GM21423 (cell line): Measurements from ENCODE around the gene PRPF40B.
"Not testable (repeated sequence)": the region's sequence is repeated elsewhere in the genome, so short reads cannot be mapped to it uniquely, and the experiment has no call there.

ENCODE experiments used
- ATAC-seq: cut with Tn5 transposase; IDR thresholded peaks from one replicate; pipeline ENCODE4 v1.9.1; 2021; ENCODE audit warnings: mild to moderate bottlenecking, moderate library complexity; ENCODE audit not compliant: unreplicated experiment

The PRPF40B gene

DNA sequence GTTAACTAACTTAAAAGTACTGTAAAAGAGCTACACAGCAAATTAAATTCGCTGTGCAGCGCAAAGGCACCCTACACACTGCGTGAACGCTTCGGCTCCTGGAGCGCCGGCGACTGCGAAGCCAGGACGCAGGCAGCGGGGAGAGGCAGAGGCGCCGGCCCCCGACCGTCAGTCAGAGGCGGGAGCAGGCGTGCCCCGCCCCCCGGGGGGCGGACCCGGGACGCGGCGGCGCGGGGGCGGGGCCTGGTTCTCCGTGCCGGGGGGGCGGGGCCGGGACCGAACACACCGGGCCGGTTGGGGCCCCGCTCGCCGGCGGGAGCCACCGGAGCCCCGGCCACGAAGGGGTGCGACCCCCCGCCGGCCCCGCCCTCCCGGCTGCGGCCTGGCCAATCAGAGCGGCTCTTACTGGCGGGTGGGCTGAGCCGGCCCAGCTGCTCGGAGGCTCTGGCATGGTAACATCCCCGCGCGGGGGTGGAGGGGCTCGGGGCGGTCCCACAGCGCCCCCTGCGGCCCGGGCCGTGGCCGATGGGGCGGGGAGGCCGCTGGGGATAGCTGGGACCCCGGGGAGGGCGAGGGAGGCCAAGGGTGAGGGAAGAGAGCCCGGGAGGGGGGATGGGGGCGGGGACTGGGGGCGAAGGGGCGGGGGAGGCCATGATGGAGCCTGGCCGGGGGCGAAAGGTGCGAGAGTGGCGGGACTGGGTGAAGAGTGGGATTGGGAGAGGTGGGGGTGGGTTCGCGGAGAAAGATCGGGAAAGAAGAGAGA lies at the start of gene PRPF40B:
PRPF40B (plus strand) TSS at position 420 of the 763 bp plus-strand sequence; CDS start at position 450, 30 bp downstream.
- ATAC-seq, result peak; percentile 74

DNA sequence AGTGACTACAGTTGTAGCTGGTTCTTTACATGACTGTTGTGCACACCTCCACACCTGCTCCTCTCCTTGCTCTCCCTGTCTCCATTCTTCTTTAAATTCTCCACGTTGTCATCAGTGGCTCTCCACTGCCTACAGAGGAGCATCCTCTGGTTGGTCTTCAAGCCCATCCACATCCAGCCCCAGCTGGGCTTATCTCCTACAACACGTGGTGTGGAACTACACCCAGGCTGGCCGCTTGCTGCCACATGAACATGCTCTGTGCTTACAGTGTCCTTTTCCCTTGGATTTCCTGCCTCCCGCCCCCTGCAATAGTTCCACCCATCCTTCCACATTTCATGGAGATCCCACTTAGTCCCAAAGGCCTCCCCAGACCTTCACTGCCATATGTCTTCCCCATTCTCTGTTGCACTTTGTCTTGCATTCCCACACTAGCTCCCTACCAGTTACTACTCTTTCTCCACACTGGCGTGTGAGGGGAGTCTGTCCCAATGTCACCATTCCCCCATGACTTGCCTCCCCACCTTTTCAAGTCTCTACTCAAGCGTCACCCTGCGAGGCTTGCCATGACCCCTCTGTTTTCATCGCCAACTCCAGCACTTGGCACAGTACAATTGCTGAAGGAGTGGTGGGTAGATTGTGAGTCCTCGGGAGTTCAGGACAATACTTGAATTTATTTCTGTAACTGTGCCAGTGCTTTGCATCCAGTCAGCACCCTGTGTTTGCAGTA lies 45.6 kb upstream of the PRPF40B start:
- no peak for ATAC-seq

DNA sequence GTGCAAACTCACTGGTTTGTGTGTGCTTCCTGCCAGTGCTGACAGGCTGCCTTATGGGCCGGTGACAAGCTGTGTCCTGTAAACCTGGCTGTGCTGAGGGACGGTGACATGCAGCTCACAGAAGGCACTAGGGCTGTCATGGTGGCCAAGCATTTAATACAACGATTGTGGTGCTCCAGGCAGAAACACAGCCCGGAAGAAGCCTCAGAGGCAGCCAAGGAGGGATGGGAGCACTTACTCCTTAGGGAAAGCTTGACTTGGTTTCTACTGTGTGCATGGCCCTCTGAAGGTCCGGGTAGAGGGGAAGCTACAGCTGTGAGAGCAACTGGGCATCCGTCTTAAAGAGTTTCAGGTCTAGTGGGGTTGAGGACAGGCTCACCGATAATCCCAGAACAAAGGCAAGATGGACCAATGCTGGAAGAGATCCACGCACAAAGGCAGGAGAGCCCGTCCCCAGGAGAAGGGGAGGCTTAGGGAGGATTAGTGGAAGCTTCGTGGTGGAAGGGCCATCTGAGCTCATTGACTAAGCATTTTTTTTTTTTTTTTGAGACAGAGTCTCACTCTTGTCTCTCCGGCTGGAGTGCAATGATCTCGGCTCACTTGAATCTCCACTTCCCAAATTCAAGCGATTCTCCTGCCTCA lies 44.8 kb upstream of the PRPF40B start:
- no peak for ATAC-seq

DNA sequence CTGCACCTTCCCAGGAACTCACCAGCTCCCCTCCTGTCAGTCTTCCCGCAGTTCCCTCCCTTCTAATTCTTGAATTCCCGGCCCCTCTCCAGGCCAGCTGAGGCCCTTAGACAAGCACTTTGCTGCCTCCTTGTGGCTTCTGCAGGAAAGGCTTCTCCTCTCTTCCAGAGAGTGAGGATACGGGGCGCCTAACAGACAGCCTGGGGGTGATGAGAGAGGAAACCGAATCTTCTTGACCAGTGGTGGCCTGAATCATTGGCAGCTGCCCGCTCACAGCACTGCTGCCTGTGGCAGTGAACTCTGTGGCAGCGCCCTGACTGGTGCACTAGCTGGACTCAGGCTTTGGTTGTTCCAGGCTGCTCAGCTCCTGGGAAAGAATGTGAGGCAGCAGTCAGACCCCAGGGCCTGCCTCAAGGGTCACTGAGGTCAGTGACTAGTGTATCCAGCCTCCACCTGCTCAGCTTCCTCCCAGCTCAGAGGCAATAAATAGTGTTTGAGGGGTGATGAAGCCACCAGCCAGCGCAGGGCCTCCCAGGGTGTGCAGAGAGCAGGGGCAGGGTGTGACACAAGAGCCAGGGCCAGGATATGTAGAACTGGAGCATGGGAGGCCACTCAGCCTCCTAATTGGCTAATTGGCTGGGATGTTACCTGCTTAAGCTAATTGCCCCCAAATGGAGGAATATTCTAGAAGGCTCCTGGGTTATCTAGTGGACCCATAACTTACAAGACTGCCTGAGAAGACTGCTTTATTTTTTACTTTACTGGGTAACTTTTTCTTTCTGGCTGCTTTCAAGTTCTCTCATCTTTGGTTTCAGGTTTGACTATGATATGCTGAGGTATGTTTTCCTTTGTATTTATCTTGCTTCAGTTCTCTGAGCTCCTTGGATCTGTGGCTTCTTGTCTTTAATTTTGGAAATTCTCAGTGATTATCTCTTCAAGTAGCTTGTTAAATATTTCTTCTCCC lies 42.5 kb upstream of the PRPF40B start:
- peak; percentile 44 for ATAC-seq

DNA sequence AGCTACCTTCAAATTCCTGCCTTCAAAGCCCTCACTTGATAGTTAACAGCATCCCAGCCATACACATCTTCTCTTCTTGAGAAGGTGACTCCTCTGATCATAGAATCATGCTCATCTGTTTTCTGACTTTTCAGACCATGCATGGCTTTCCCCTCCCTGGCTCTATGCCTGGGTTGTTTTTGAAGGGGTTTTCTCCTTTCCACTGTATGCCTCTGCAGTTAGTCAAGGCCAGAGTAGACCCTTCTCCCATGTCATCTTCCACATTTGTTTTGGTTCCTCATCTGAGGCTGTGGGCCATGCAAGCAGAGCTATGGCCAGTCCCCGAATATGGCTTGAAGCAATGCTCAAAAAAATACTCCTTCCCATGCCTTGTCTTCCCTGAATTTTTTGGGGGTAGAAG lies 41.2 kb upstream of the PRPF40B start:
- no peak for ATAC-seq

DNA sequence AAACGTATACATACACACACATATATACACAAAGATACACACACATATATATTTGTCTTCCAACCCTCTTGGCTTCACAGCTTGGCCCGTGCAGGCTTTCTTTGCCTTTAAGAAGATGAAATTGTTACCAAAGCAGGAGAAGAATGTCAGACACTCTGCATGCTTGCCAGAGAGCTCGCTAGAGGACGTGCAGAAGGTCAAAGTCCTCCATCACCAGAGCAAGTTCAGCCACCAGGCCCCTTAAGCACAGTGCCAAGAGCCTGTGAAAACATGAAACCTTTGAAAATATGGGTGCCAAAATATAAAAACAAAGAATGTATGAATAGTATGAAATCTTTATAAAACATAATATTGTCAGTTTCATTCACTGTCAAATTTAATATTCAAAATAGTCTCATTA lies 40.5 kb upstream of the PRPF40B start:
- no peak for ATAC-seq

DNA sequence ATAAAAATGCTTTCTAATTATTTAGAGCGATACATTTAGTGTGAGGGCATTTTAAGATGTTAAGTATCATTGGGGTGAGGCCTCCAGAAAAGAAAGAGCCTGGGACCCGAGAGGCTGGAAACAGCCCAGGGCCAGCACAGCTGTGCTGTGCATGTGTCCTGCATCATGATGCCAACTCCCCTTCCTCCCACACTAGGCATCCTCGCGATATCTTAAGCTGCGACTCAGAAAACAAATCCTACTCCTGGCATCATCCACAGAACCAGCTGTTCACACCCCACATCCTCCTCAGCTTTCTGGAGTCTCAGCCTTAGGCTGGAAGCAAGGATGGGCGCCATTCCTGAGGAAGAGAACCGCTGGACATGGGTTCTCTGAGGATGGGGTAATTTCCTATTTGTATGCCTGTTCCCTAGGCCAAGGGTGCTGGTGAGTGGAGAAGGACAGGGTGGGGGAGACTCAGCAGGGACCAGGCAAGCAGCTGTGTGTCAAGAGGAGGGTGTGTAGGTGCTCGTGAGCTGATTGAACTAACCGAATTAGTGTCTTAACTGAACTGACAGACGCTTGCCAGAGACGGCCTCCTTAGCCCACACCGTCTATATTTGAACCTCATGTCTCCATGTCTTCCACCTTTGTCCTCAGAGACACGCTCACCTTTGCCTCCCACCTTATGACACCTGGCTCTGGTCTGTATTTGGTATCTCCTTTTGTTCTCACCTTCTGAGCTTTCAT lies 39.8 kb upstream of the PRPF40B start:
- no peak for ATAC-seq

DNA sequence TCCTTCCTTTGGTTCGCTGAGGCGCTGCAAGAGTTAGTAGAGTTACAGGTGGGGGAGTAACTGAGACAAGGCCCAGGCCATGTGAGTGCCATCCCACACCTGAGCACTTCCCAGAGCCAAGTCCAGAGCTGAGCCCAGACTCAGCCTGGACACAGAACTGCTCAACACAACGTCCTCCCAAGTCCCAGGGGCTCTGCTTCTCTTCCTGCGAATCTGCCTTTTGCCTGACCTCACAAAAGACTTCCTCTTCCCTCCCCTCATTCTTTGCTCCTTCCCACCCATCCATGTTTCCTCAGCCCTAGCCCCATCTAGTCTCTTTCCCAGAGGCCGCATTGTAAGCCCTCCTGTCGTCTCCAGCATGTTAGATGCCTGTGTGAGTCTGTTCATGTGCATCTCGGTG lies 38.8 kb upstream of the PRPF40B start:
- ATAC-seq, result no peak

DNA sequence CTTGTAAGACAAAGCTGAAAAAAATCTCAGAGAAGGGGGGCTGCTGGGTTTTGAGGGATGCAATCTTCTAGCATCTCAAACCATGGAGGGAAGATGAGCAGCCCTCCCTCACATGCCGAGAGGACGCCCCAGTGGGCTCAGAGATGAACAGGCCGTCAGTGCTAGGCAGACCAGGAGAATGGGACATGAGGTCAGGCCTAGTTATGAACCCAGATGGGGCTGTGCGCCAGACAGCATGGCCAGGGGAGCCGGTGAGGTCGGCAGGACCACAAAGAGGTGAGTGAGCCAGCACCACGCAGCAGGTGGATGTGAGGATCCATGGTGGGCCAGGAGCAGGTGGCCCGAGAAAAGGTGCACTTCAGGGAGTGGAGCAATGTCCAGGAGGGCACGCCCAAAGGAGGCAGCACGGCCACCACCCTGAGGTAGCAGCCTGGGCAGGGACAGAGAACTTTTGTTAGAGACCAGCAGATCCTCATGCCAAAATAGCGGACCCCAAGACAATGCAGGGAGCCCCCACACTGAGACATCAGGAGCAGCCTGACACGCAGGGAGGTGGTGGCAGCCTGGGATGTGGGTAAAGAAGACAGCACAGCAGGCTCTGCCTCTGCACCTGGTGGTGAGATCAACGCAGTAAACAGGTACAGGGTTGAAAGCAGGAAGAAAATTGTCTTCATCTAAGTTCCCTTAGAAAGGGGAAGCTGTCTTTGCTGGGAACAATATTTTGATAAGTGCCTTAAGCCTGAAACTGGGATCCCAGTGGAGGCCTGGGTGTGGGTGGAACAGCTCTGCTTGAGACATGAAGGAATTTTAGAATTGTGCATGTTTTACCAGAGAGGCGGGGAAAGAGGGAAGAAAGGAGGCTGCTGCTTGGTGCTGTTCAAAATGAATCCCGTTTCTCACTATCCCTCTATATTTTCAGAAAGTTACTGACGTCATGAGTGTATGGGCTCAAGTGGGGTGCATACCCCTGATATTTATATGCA lies 37.6 kb upstream of the PRPF40B start:
- ATAC-seq, result no peak

DNA sequence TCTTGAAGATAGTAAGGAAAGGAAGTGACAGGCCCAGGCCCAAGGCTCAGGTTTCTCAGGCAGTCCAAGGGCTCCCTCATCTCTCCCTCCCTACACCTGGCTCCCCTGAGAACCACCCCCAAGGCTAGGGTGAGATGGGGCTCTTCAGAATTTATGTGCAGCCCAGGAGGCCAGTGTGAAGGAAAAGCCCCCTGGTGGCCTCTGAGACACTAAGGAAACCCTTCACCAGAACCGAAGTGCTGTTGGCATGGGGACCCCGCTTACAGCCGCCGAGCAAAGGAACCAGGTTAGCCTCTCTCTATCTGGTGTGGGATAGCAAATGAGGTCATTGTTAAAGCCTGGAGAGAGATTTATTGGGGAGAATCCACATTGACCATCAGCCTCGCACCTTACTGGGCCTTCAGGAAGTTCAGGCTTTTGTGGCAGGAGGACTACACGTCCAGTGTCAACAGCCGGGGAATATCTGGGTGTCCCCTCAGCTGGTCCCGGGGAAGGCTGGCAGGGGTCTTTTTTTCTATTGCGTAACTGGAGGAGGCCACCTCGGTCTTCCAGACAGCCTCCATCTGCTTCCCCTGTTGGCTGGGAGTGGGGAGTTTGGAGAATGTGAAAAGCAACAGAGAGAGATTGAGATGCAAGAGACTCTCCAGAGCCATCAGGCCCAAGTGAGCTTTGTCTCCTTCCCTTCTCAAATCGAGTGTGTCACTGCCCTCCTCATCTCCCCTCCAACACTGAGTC lies 36.0 kb upstream of the PRPF40B start:
- no peak for ATAC-seq

DNA sequence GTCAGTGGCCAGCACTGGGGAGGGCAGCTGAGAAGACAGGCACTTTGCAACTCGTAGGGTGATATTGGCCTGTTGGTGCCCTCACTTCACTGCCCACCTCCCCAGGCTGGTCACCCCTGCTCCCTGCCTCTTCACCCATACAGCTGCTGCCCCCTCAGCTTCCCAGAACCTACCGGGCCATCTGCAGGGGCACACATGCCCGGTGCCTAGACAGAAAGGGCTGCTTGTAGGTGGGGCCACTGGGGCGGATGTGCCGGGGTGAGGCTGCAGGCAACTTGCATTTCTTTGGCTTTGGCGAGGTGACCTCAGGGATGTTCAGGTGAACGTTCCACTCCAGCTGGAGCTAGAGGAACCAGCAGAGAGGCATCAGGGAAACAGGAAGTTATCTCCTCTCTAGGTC lies 35.1 kb upstream of the PRPF40B start:
- no peak for ATAC-seq

DNA sequence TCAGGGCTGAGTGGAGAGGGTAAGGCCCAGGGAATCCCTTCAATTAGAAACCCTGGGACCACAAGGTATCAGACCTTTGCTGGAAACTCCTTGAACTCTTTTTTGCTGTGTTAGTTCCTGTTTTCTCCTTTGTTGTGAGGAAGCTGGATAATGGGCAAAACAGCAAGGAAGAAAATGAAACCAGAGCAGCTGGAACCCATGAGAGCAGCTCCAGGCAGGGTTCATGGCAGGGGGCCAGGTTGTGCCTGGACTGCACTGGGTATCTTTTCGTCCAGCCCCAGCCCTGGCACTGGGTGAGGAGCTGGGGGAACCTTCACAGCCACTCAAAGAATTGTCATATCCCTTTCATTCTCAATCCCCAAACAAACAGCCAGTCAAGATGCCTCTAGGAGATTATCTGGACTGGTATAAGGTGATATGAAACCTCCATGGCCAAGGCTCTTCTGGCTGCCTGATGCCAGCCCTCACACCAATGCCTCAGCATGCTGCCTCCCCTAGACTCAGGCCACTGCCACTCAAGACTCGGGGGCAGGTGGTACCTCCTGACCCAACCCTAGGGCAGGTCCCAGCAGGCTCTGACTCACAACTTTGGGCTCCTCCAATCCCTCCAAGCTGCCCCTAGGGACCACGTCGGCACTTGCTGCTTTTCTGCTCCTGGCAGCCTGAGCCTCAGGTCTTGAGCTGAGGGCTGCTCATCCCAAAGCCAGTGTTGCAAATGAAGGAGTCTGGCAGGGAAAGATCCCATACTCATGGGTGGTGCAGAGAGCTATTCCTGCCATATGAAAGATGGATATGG lies 34.4 kb upstream of the PRPF40B start:
- ATAC-seq, result no peak

DNA sequence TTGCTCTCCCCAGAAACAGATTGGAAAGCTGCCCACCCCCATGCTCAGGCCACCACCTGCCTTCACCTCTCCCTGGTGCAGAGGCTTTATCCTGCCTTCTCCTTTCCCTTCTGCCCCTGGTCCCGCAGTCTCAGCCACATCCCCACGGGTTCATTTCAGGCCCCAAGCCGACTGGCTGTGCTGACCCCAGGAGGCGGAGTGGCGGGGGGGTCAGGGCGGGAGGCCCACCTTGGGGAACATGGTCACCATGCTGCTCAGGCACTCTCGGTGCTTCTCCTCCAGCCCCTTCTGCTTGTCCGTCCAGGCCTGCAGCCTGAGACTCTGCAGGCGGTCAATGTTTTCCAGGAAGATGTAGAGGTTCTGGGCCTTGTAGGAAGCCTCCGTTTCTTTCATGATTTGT lies 24.8 kb upstream of the PRPF40B start:
- ATAC-seq, result no peak

DNA sequence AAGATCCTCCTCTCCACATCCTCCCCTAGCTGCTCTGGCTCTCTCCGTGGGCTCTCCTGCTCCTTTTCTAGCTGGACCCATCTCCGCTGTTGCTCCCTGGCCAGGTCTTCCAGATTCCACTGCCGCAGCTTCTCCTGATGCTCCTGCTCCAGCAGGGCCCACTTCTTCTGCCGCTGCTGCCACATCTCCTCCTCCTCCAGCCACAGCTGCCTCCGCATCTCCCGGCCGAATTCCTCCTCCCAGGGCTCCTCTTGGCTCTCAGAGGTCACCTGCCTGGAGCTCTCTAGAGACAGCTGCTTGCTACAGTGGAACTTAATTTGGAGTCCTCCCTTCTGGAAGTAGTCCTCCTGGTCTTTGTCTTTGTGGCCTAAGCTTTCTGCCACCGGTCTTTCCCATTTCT lies 23.4 kb upstream of the PRPF40B start:
- ATAC-seq, result no peak

DNA sequence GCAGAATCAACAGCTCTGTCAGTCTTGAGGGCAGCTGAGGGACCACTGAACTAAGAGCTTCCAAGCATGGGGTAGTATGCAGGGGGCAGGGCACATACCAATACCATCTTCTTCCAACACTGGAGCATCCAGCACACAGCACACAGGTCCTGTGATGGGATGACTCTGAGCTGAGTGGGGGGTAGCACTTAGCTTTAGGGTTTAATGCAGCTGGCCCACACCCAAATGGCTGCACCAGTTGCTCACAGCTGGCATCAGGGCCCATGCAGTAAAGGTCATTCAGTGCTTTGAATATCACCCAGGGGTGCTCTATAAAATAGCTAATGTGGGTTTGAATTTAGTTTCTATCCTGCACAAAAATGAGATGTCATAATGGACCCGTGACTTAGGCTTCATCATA lies 19.6 kb upstream of the PRPF40B start:
- ATAC-seq, result no peak

DNA sequence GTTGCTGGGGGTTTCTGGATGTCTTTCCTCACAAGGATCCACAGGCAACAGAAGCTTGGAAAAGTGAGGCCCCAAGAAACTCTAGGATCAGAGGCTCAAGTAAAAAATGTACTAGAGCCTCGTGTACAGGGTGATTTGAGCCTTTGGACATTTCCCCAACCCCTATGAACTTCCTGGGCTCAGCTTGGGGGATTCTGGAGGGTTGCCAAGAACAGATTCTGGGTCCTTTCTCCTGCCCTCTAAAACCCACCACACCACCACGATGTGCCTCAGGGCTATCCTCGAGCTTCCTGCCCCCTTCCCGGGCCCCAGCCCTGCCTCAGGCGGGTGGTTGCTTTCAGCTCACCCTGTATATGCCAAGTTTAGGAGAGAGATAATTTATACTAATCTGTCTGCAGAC lies 18.5 kb upstream of the PRPF40B start:
- no peak for ATAC-seq

DNA sequence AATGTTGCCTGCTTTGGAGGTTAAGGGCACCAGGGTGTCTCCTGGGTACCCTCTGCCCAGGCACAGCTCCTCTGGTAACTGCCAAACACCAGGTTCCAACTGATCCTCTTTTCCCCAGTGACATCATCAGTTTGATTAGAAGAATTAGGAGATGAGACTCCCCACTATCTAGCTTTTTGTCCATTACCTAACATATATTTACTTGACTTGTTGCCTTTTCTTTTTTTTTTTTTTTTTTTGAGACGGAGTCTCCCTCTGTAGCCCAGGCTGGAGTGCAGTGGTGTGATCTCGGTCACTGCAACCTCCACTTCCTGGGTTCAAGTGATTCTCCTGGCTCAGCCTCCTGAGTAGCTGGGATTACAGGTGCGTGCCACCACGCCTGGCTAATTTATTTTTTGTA lies 17.8 kb upstream of the PRPF40B start, which contains the start of gene FAM186B:
FAM186B (minus strand) TSS at position 101 of the 400 bp plus-strand sequence. CDS start 162 bp downstream, outside the sequence.
- ATAC-seq, result not testable (repeated sequence)
